ENCODE results near the gene UGT1A3. TPM values are rescaled to one million over a fixed set of nuclear protein-coding genes. Genes with fewer than 3 reads are reported as not detected.

Gene UGT1A3
- not detected in 2 replicates for total RNA-seq

DNA sequence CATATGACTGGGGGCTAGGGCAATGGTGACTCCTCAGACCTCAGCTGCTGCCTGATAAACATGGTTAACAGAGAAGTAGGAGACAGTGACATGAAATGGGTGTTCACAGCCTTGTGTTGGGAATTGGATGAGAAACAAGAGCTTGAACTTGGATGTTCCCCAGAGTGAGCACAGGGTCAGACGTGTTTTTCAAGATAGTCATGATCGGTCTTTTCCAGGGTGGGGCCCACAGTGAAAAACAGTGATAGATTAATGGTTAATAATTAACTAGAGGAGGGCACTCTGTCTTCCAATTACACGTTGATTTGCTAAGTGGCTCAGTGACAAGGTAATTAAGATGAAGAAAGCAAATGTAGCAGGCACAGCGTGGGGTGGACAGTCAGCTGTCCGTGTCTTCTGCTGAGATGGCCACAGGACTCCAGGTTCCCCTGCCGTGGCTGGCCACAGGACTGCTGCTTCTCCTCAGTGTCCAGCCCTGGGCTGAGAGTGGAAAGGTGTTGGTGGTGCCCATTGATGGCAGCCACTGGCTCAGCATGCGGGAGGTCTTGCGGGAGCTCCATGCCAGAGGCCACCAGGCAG, at the start of gene UGT1A3:
Gene UGT1A3, plus strand, starts transcription at position 320 of the 579 bp plus-strand sequence. Its CDS starts 85 bp downstream, at position 405.

DNA sequence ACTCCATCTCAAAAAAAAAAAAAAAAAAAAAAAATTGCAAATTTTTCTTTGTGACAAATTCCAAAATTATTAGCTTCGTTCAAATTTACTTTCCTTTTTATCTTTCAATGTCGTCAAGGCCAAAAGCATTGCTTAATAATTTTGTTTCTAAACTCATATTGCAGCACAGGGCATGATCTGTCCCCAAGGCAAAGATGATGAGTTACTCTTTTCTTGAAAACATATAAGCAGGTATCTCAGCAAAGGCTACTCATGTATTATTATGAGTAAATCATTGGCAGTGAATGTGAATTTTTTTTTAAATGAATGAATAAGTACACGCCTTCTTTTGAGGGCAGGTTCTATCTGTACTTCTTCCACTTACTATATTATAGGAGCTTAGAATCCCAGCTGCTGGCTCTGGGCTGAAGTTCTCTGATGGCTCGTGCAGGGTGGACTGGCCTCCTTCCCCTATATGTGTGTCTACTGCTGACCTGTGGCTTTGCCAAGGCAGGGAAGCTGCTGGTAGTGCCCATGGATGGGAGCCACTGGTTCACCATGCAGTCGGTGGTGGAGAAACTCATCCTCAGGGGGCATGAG, 47.2 kb upstream of the UGT1A3 start, which contains the start of gene UGT1A7:
Gene UGT1A7, plus strand, starts transcription at position 381 of the 579 bp plus-strand sequence. Its CDS starts 37 bp downstream, at position 418.

DNA sequence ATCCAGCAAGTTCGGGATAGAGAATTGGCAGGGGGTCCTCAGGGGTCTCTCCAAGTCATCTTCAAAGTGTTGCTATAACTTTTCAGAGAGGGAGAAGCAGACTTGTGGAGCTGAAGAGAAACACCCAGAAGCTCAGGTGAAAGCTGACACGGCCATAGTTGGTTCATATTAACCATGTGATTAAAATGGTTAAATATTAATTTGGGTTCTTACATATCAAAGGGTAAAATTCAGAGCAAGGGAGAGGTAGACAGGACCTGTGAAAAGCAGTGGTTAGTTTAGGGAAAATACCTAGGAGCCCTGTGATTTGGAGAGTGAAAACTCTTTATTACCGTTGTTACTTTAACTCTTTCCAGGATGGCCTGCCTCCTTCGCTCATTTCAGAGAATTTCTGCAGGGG, 36.2 kb upstream of the UGT1A3 start, which contains the start of gene UGT1A6:
Gene UGT1A6, plus strand, starts transcription at position 243 of the 400 bp plus-strand sequence. Its CDS starts 115 bp downstream, at position 358.

DNA sequence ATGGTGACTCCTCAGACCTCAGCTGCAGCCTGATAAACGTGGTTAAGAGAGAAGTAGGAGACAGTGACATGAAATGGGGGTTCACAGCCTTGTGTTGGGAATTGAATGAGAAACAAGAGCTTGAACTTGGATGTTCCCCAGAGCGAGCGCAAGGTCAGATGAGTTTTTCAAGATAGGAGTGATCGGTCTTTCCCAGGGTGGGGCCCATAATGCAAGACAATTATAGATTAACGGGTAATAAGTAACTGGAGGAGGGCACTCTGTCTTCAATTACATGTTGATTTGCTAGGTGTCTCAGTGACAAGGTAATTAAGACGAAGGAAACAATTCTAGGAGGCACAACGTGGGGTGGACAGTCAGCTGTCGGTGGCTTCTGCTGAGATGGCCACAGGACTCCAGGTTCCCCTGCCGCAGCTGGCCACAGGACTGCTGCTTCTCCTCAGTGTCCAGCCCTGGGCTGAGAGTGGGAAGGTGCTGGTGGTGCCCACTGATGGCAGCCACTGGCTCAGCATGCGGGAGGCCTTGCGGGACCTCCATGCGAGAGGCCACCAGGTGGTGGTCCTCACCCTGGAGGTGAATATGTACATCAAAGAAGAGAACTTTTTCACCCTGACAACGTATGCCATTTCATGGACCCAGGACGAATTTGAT, 16.1 kb upstream of the UGT1A3 start, which contains the start of gene UGT1A5:
Gene UGT1A5, plus strand, starts transcription at position 297 of the 651 bp plus-strand sequence. Its CDS starts 85 bp downstream, at position 382.

DNA sequence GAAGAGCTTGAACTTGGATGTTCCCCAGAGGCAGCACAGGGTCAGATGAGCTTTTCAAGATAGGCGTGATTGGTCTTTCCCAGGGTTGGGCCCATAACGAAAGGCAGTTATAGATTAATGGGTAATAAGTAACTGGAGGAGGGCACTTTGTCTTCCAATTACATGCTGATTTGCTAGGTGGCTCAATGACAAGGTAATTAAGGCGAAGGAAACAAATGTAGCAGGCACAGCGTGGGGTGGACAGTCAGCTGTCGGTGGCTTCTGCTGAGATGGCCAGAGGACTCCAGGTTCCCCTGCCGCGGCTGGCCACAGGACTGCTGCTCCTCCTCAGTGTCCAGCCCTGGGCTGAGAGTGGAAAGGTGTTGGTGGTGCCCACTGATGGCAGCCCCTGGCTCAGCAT, 10.3 kb upstream of the UGT1A3 start, which contains the start of gene UGT1A4:
Gene UGT1A4, plus strand, starts transcription at position 185 of the 400 bp plus-strand sequence. Its CDS starts 85 bp downstream, at position 270.

DNA sequence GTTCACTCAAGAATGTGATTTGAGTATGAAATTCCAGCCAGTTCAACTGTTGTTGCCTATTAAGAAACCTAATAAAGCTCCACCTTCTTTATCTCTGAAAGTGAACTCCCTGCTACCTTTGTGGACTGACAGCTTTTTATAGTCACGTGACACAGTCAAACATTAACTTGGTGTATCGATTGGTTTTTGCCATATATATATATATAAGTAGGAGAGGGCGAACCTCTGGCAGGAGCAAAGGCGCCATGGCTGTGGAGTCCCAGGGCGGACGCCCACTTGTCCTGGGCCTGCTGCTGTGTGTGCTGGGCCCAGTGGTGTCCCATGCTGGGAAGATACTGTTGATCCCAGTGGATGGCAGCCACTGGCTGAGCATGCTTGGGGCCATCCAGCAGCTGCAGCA, 31.2 kb downstream of the UGT1A3 start, which contains the start of gene UGT1A1:
Gene UGT1A1, plus strand, starts transcription at position 228 of the 400 bp plus-strand sequence. Its CDS starts 18 bp downstream, at position 246.

DNA sequence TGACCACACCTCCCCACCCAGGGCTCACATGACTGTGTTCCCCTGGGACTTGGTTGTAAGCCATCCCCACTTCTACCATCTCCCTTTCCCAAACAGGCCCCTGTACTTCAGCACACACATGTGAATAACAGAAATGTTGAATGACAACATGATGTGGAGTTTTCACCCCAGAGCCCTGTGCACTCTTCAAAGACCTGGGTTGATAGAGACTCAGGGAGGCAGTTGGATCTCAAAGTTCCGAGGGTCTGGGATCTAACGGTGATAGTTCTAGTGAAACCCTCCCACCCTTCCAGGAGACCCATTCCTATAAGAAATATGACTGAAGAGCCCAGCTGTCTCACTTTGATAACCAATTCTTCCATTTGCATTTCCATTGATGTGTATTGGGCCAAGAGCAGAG, 49.2 kb downstream of the UGT1A3 start, which contains the start of gene MROH2A:
Gene MROH2A, plus strand, starts transcription at position 301 of the 400 bp plus-strand sequence. CDS start 1,029 bp downstream, outside the sequence.

Other genes with a start within 250 kb of the UGT1A3 start
- gene USP40, start 162.3 kb upstream of the UGT1A3 start, total RNA-seq, result 44.2 and 54.6 TPM in 2 replicates
- not detected in 2 replicates for gene UGT1A8, start 111.4 kb upstream of the UGT1A3 start, total RNA-seq
- not detected in 2 replicates for gene UGT1A10, start 92.6 kb upstream of the UGT1A3 start, total RNA-seq
- not detected in 2 replicates for gene UGT1A9, start 57.1 kb upstream of the UGT1A3 start, total RNA-seq
- not detected in 2 replicates for gene UGT1A7, start 47.1 kb upstream of the UGT1A3 start, total RNA-seq
- gene UGT1A6, start 36.2 kb upstream of the UGT1A3 start, total RNA-seq, result not detected in 2 replicates
- gene UGT1A5, start 16.1 kb upstream of the UGT1A3 start, total RNA-seq, result not detected in 2 replicates
- not detected in 2 replicates for gene UGT1A4, start 10.3 kb upstream of the UGT1A3 start, total RNA-seq
- not detected in 2 replicates for gene UGT1A1, start 31.2 kb downstream of the UGT1A3 start, total RNA-seq
- gene MROH2A, start 49.3 kb downstream of the UGT1A3 start, total RNA-seq, result not detected in 2 replicates
- gene HJURP, start 125.5 kb downstream of the UGT1A3 start, total RNA-seq, result 1.5 and 9.4 TPM in 2 replicates
- not detected in 2 replicates for gene TRPM8, start 188.3 kb downstream of the UGT1A3 start, total RNA-seq